GM10847 (cell line): ENCODE results near the gene PHF2.

ENCODE experiments used
- POLR2A ChIP-seq: IDR thresholded peaks from 2 replicates; pipeline ENCODE4 v1.6.1; 2011; ENCODE audit not compliant: insufficient read length; ENCODE audit errors: extremely low read depth

Gene PHF2

GRCh38 chr9:93655621-93656425 is 79.4 kb downstream of the PHF2 start:
- TF ChIP-seq POLR2A: no peak

GRCh38 chr9:93656426-93657239 is 80.2 kb downstream of the PHF2 start:
- no peak for TF ChIP-seq POLR2A

GRCh38 chr9:93657331-93658111 is 81.1 kb downstream of the PHF2 start:
- no peak for TF ChIP-seq POLR2A

- TF ChIP-seq POLR2A: no peak
These were observed 82.0 kb downstream of the PHF2 start for GRCh38 chr9:93658184-93658925.

GRCh38 chr9:93659044-93659836 is 82.9 kb downstream of the PHF2 start:
- no peak for TF ChIP-seq POLR2A

- TF ChIP-seq POLR2A: no peak
These were observed 83.4 kb downstream of the PHF2 start for GRCh38 chr9:93659837-93660177.

- no peak for TF ChIP-seq POLR2A
These were observed 84.1 kb downstream of the PHF2 start for GRCh38 chr9:93660352-93661046.

GRCh38 chr9:93661591-93661990 is 85.2 kb downstream of the PHF2 start:
- TF ChIP-seq POLR2A: no peak

GRCh38 chr9:93662016-93662638 is 85.7 kb downstream of the PHF2 start:
- TF ChIP-seq POLR2A: no peak

GRCh38 chr9:93662952-93663572 is 86.7 kb downstream of the PHF2 start:
- no peak for TF ChIP-seq POLR2A

- no peak for TF ChIP-seq POLR2A
These were observed 87.6 kb downstream of the PHF2 start for GRCh38 chr9:93663877-93664548.

GRCh38 chr9:93664549-93665120 is 88.3 kb downstream of the PHF2 start:
- no peak for TF ChIP-seq POLR2A
